ENCODE data around the gene AHDC1. TPM values are rescaled to one million over a fixed set of nuclear protein-coding genes. Genes with fewer than 3 reads are reported as not detected.
A peak's percentile ranks its signal among the peaks of the same experiment; 100 is the strongest.

Gene AHDC1
- total and polyA plus RNA-seq, 2 donors (not counting 3 experiments of a cell fraction or from before 2014, with no cell fraction given): 7.0 to 32.1 TPM

- Histone ChIP-seq H3K4me2 (ENCODE audit: insufficient read depth, low read length) (no peak overlapping the region), H2AFZ (ENCODE audit: low read depth, low read length) (no peak overlapping the region), H3K36me3 (ENCODE audit: control insufficient read depth in 2 of 2, extremely low read depth in 1 of 2, insufficient read depth in 2 of 2, low read length in 2 of 2) (peaks cover 0 to 5% of the 10 kb centered on the region in 2 experiments), H3K4me1 (ENCODE audit: control insufficient read depth, extremely low read depth, insufficient read depth, low read length) (peaks cover 23% of the 10 kb centered on the region), H3K4me3 (replicated peaks in 1 of 3; ENCODE audit: insufficient read depth in 1 of 3, low read depth in 1 of 3, low read length in 3 of 3) (no peak overlapping the region), H3K27me3 (ENCODE audit: control insufficient read depth in 2 of 2, insufficient read depth in 2 of 2, low read length in 2 of 2) (no peaks in the 10 kb centered on the region), H3K27ac (ENCODE audit: insufficient read depth, low read depth, low read length) (no peak overlapping the region), H3K9ac (replicated peaks; ENCODE audit: extremely low read depth, insufficient read depth, low read length) (no peak overlapping the region), H4K20me1 (replicated peaks; ENCODE audit: control insufficient read depth, extremely low read depth, insufficient read depth, low read length) (no peaks in the 10 kb centered on the region), H3K9me1 (replicated peaks; ENCODE audit: control insufficient read depth, extremely low read depth, insufficient read depth, low read length) (no peaks in the 10 kb centered on the region), H3K79me2 (ENCODE audit: control insufficient read depth, insufficient read depth, low read length) (peaks cover 19% of the 10 kb centered on the region), H3K9me3 (replicated peaks; ENCODE audit: control insufficient read depth, insufficient read depth, low read length) (no peaks in the 10 kb centered on the region)
- ChIA-PET CTCF (interaction anchor here (0.7 to 12.3 kb wide), 14 partner anchors 10 to 300 kb away, joined by 3 to 455 read pairs (median 3); no protein-coding TSS in a partner anchor), POLR2A (interaction anchor here (0.5 to 0.7 kb wide), 2 partner anchors 66 to 259 kb away, joined by 3 to 5 read pairs; no protein-coding TSS in a partner anchor)
- dilution Hi-C loops (cut with MboI; ENCODE audit: extremely low pct_ligation_motif_present, low sequenced_read_pairs): loop anchor here (25.0 kb wide), 1 partner anchor 188 kb away; no protein-coding TSS in a partner anchor
- intact Hi-C loops (cut with micrococcal nuclease): loop anchor here (1.0 kb wide), 2 partner anchors 25 to 278 kb away; partner anchors contain the start of gene TMEM222
- DNase-seq (ENCODE audit: low read depth, low spot score): no peak
- TF ChIP-seq POLR2AphosphoS5 (IDR thresholded peaks at IDR 0.05; ENCODE audit: insufficient read depth, low read depth, low read length) (no peak), JUN (IDR thresholded peaks at IDR 0.05; ENCODE audit: borderline replicate concordance, insufficient read depth, insufficient read length, low read depth) (no peak), MAX (IDR thresholded peaks at IDR 0.05; ENCODE audit: insufficient read depth, insufficient read length) (no peak)
- FAIRE-seq: no peak
- BruUV-seq (replicated peaks): no TSS peak
Measured at GRCh38 chr1:27599605-27600497, 4.1 kb downstream of the AHDC1 start.

- H3K4me2 ChIP-seq (ENCODE audit: insufficient read depth, low read length): no peak overlapping the region
- no TSS peak for BruUV-seq (replicated peaks)
- H3K4me1 ChIP-seq (ENCODE audit: control insufficient read depth, extremely low read depth, insufficient read depth, low read length): peaks cover 23% of the 10 kb centered on the region
- H3K9ac ChIP-seq (replicated peaks; ENCODE audit: extremely low read depth, insufficient read depth, low read length): no peak overlapping the region
- TF ChIP-seq FOS (IDR thresholded peaks at IDR 0.05; ENCODE audit: borderline replicate concordance, insufficient read depth, low read length) (peak; percentile 60), GATA2 (IDR thresholded peaks at IDR 0.05; ENCODE audit: insufficient read depth, insufficient read length, low read depth, low read length) (no peak), MYC (IDR thresholded peaks at IDR 0.05; ENCODE audit: low read depth, low read length) (no peak), JUN (IDR thresholded peaks at IDR 0.05; ENCODE audit: borderline replicate concordance, insufficient read depth, insufficient read length, low read depth) (peak; percentile 34), EZH2 (IDR thresholded peaks at IDR 0.05; ENCODE audit: borderline replicate concordance, low read depth, low read length, severe bottlenecking) (no peak), POLR2AphosphoS5 (IDR thresholded peaks at IDR 0.05; ENCODE audit: insufficient read depth, low read depth, low read length) (peak; percentile 18)
- H2AFZ ChIP-seq (ENCODE audit: low read depth, low read length): no peak overlapping the region
- no peaks in the 10 kb centered on the region for H3K9me1 ChIP-seq (replicated peaks; ENCODE audit: control insufficient read depth, extremely low read depth, insufficient read depth, low read length)
- no peaks in the 10 kb centered on the region for H4K20me1 ChIP-seq (replicated peaks; ENCODE audit: control insufficient read depth, extremely low read depth, insufficient read depth, low read length)
- dilution Hi-C loops (cut with MboI; ENCODE audit: extremely low pct_ligation_motif_present, low sequenced_read_pairs) (loop anchor here (25.0 kb wide), 1 partner anchor 187 kb away; no protein-coding TSS in a partner anchor), intact Hi-C loops (cut with micrococcal nuclease) (loop anchor here (1.0 kb wide), 2 partner anchors 24 to 277 kb away; partner anchors contain the start of gene TMEM222)
- FAIRE-seq: peak; percentile 88
- H3K9me3 ChIP-seq (replicated peaks; ENCODE audit: control insufficient read depth, insufficient read depth, low read length): no peaks in the 10 kb centered on the region
- no peak overlapping the region for H3K4me3 ChIP-seq (replicated peaks in 1 of 3; ENCODE audit: insufficient read depth in 1 of 3, low read depth in 1 of 3, low read length in 3 of 3)
- H3K27ac ChIP-seq (ENCODE audit: insufficient read depth, low read depth, low read length): no peak overlapping the region
- peaks cover 0 to 5% of the 10 kb centered on the region in 2 experiments for H3K36me3 ChIP-seq (ENCODE audit: control insufficient read depth in 2 of 2, extremely low read depth in 1 of 2, insufficient read depth in 2 of 2, low read length in 2 of 2)
- ChIA-PET POLR2A (interaction anchor here (0.6 kb wide), 1 partner anchor 24 kb away, joined by 3 read pairs; no protein-coding TSS in a partner anchor), CTCF (interaction anchor here (0.6 to 12.3 kb wide), 9 partner anchors 24 to 299 kb away, joined by 3 to 455 read pairs (median 4); no protein-coding TSS in a partner anchor)
- H3K79me2 ChIP-seq (ENCODE audit: control insufficient read depth, insufficient read depth, low read length): peaks cover 19% of the 10 kb centered on the region
- no peaks in the 10 kb centered on the region for H3K27me3 ChIP-seq (ENCODE audit: control insufficient read depth in 2 of 2, insufficient read depth in 2 of 2, low read length in 2 of 2)
- peak; percentile 85 for DNase-seq (ENCODE audit: low read depth, low spot score)
Measured at GRCh38 chr1:27598902-27599528, 4.9 kb downstream of the AHDC1 start.
